ENCODE data around the gene BCAS3.

- TF ChIP-seq CTCF (conservative IDR thresholded peaks at IDR 0.05; ENCODE audit: low read length) (no peak), EZH2phosphoT487 (IDR thresholded peaks at IDR 0.05; ENCODE audit: borderline replicate concordance, low read depth, low read length) (no peak)
These were observed 269.4 kb downstream of the BCAS3 start for GRCh38 chr17:60947100-60947499.
